ENCODE results near the gene BMP7.

Gene BMP7

DNA sequence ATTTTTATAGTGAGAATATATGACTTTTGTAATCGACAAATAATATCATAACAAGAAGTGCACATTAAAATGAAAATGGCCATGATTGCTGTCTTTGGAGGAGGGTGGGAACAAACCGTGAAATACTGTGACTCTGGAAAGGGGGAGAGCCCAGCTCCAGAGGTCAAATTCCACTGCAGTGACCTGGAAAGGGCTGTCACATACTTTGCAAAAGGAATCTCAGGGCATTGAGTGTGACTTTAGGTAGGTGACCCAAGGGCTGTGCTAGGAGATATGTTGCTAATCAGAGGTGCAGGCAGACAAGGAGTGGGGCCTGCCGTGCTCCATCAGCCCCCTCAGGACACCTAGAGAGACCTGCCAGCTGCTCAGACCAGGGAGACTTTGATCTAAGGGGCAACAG is 28.1 kb upstream of the BMP7 start:
- DNase-seq (ENCODE audit: low read depth), result no peak
- no peak overlapping the region for H3K4me3 ChIP-seq (ENCODE audit: low read length)
- TF ChIP-seq, protein P1, sequence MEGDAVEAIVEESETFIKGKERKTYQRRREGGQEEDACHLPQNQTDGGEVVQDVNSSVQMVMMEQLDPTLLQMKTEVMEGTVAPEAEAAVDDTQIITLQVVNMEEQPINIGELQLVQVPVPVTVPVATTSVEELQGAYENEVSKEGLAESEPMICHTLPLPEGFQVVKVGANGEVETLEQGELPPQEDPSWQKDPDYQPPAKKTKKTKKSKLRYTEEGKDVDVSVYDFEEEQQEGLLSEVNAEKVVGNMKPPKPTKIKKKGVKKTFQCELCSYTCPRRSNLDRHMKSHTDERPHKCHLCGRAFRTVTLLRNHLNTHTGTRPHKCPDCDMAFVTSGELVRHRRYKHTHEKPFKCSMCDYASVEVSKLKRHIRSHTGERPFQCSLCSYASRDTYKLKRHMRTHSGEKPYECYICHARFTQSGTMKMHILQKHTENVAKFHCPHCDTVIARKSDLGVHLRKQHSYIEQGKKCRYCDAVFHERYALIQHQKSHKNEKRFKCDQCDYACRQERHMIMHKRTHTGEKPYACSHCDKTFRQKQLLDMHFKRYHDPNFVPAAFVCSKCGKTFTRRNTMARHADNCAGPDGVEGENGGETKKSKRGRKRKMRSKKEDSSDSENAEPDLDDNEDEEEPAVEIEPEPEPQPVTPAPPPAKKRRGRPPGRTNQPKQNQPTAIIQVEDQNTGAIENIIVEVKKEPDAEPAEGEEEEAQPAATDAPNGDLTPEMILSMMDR (IDR thresholded peaks at IDR 0.05; ENCODE audit: insufficient read depth, low read depth, low read length, missing control alignments), result no peak

DNA sequence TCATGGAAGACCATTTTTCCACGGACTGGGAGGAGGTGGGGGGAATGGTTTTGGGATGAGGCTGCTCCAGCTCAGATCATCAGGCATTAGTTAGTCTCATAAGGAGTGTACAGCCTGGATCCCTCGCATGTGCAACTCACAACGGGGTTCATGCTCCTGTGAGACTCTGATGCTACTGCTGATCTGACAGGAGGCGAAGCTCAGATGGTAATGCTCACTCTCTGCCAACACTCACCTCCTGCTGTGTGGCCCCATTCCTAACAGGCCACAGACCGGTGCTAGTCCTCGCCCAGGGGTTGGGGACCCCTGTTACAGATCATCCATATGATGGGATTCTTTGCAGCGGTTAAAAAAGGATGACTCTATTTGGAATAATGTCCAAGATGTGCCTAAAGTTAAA is 27.6 kb upstream of the BMP7 start:
- TF ChIP-seq, protein P1 (IDR thresholded peaks at IDR 0.05; ENCODE audit: insufficient read depth, low read depth, low read length, missing control alignments), result no peak
- H3K4me3 ChIP-seq (ENCODE audit: low read length), result no peak overlapping the region
- DNase-seq (ENCODE audit: low read depth), result no peak

DNA sequence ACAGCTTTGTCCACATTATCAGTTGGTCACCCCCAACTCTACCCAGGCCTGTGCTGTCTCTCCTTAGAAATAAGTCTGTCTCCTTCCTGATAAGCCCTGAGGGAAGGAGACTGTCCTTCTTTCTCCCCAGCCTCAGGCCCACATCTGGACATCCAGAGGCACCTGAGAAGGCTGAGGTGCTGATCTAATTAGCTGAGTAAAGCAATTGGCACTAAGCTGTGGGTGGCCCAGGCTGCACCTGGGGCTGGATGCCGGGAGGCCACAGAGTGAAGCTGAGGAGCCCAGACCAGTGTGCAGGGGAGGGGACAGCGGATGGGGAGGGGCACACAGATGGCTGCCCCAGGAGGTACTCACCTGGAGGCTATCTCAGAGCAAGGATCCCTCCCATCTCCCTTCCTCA is 26.2 kb upstream of the BMP7 start:
- no peak overlapping the region for H3K4me3 ChIP-seq (ENCODE audit: low read length)
- TF ChIP-seq, protein P1 (IDR thresholded peaks at IDR 0.05; ENCODE audit: insufficient read depth, low read depth, low read length, missing control alignments), result no peak

DNA sequence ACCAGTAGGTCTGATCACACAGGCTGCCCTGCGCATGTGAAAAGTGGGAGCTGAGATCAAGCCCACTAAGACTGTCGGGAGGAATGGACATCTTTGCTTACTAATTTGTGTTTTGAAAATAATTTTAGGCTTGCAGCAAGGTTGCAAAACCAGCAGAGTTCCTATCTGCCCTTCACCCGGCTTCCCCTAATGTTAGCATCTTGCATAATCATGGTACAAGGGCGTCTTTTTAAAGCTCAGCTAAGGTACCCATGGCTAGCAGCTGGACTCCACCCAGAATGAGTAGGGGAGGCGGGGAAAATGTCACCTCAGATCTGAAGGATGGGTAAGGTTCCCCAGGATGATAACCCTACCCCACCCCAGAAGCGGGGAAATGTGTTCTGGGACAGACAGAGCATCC is 25.3 kb upstream of the BMP7 start:
- no peak overlapping the region for H3K4me3 ChIP-seq (ENCODE audit: low read length)
- TF ChIP-seq, protein P1 (IDR thresholded peaks at IDR 0.05; ENCODE audit: insufficient read depth, low read depth, low read length, missing control alignments), result no peak
- DNase-seq (ENCODE audit: low read depth), result no peak

More for the DNA sequence above, 26.2 kb upstream of the BMP7 start:
- no peak for DNase-seq (ENCODE audit: low read depth)

DNA sequence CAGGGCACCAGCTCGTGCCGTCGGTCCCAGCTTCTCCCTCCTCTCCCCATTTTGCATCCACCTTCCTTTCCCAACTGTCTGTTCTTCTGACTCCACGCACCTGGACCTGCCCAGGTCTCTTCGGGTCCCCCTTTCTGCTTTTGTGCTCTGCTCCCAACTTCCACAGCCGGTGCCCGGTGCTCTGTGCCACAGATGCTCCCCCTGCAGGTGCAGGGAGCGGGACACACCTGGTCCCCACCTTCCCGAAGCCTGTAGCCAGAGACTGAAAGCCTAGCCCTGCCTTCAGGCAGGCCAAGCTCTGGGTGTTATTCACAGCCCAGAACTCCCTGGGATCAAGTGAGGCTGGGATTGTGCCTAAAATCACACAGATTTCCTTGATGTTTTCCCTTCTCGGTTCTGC is 24.6 kb upstream of the BMP7 start:
- no peak overlapping the region for H3K4me3 ChIP-seq (ENCODE audit: low read length)
- no peak for DNase-seq (ENCODE audit: low read depth)
- TF ChIP-seq, protein P1 (IDR thresholded peaks at IDR 0.05; ENCODE audit: insufficient read depth, low read depth, low read length, missing control alignments), result no peak

DNA sequence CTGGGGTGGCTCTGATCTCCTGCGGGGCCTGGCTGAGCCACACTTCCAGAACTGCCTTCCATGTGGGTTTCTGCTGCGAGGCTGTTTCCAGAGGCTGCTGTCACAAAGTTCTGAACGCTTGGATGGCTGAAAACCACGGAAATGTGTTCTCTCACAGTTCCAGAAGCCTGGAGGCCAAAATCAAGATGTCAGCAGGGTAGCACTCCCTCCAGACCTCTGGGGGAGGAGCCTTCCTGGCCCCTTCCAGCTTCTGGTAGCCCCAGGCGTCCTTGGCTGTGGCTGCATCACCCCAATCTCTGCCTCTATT is 23.7 kb upstream of the BMP7 start:
- TF ChIP-seq, protein P1 (IDR thresholded peaks at IDR 0.05; ENCODE audit: insufficient read depth, low read depth, low read length, missing control alignments), result no peak
- DNase-seq (ENCODE audit: low read depth), result no peak
- H3K4me3 ChIP-seq (ENCODE audit: low read length), result no peak overlapping the region

DNA sequence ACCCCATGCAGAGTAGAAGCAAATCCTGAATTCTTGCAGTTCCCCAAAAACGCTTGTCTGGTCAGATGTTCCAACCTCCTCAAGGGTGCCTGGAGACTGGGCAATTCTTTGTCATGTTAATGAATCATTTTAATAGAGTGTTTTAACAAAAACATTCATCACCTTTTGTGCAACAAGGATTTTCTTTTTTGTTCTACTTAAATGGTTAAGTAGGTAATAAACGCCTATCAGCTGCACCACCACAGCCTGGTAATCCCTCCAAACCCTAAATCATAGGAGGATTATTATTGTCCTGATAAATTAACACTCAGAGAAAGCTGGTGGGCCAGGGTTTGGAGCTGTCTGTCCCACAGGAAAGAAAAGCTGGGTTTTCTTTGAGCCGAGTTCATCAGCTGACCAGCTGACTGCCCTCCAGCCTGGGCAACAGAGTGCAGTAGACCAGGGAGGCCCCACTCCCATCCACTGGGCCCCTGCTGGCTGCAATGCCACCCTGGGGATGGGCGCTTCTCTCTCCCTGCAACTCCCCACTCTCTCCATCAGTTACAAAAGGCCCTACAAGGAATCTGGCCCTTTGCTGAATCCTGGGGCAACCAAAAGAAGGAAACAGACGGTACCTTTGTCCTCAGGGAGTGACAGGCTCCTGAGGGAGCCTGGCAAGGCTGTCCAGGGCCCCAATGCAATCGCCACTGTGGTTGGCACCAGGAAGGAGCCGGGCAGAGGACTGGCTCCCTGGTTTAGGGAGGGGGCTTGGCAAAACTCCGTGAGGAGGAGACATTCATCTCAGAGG is 23.1 kb upstream of the BMP7 start:
- DNase-seq (ENCODE audit: low read depth), result no peak
- TF ChIP-seq, protein P1 (IDR thresholded peaks at IDR 0.05; ENCODE audit: insufficient read depth, low read depth, low read length, missing control alignments), result no peak
- no peak overlapping the region for H3K4me3 ChIP-seq (ENCODE audit: low read length)
